ENCODE data around the gene LYRM1.

DNA sequence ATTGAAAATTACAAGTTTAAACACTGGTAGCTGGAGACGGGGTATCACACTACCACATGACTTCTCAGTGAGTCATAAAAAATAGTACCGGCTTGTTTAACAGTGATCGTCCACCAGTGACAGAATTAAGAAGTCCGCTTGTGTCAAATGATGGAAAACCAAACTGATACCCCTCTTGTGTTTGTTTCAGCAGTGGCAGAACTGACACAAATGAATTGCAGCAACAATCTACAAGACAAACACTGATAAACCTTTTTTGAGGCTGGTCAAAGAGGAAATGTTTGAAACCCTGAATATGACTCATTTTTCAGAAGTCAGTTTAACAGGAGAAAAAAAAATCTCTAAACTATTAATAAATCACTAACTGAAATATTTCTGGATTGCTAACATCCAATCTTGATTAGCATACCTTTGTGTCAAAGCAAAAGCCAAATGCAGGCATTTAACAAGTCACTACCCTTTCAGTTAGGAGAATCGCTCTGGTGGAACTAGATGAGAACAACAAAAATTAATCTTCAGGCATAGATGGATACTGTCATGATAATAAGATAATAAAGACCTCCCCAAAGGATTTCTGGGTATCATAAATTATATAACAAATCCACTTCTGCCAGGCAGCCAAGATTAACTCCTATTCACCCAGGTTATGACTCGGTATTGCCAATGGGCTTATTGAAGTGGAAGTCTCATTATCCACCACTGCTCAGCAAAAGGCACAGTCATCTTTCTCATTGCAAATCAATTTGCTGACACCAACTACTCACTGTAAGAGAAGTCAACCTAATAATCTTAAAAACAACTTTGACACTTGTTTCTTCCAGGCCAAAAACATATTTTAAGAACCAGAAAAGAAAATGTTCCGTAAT, 21.2 kb upstream of the LYRM1 start:
- TF ChIP-seq CEBPB (IDR thresholded peaks at IDR 0.05; ENCODE audit: low read depth, low read length), result no peak
- TF ChIP-seq CTCF (conservative IDR thresholded peaks at IDR 0.05; ENCODE audit: low read depth, low read length), result no peak
- no peak for TF ChIP-seq POLR2A (IDR thresholded peaks at IDR 0.05; ENCODE audit: low read depth, low read length)
- no peak for TF ChIP-seq RFX5 (IDR thresholded peaks at IDR 0.05; ENCODE audit: low read depth, low read length)
- no peak for TF ChIP-seq MAZ (IDR thresholded peaks at IDR 0.05; ENCODE audit: borderline replicate concordance, low read depth, low read length)
- TF ChIP-seq MAFK (IDR thresholded peaks at IDR 0.05; ENCODE audit: low read depth, low read length), result 0 out of 2 replicates have a peak, but pooled peaks have one; percentile 6
- TF ChIP-seq SMC3 (IDR thresholded peaks at IDR 0.05; ENCODE audit: low read depth, low read length), result no peak
- TF ChIP-seq RCOR1 (IDR thresholded peaks at IDR 0.05; ENCODE audit: insufficient replicate concordance, low read length), result no peak
- TF ChIP-seq MXI1 (IDR thresholded peaks at IDR 0.05; ENCODE audit: borderline replicate concordance, low read depth, low read length), result no peak
- TF ChIP-seq, protein P1, sequence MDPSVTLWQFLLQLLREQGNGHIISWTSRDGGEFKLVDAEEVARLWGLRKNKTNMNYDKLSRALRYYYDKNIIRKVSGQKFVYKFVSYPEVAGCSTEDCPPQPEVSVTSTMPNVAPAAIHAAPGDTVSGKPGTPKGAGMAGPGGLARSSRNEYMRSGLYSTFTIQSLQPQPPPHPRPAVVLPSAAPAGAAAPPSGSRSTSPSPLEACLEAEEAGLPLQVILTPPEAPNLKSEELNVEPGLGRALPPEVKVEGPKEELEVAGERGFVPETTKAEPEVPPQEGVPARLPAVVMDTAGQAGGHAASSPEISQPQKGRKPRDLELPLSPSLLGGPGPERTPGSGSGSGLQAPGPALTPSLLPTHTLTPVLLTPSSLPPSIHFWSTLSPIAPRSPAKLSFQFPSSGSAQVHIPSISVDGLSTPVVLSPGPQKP (IDR thresholded peaks at IDR 0.05; ENCODE audit: borderline replicate concordance, low read depth, low read length), result no peak

All from IMR-90 (cell line).